SK-N-SH (cell line): ENCODE data around the gene MGLL.

ENCODE experiments used
- CTCF ChIP-seq: fragments of 200-600 bp; sonication (generic); IDR thresholded peaks from 2 replicates; pipeline ENCODE4 v1.6.1; 2017; ENCODE audit warnings: antibody characterized with exemption, mild to moderate bottlenecking, moderate library complexity
- EP300 ChIP-seq, 2 experiments: IDR thresholded peaks; 2 replicates each; pipeline versions ENCODE4 v1.4.0 to v1.6.1; 2012; ENCODE audit warnings: borderline replicate concordance in 1 of 2, low read depth in 1 of 2, low read length in 1 of 2
- EZH2phosphoT487 ChIP-seq: fragments of 200-600 bp; sonication (generic); IDR thresholded peaks from 2 replicates; pipeline ENCODE4 v1.6.1; 2017; ENCODE audit warnings: low read depth, mixed run types, mild to moderate bottlenecking, antibody characterized with exemption, moderate library complexity, borderline replicate concordance
- NRF1 ChIP-seq: IDR thresholded peaks from 2 replicates; pipeline ENCODE4 v1.6.1; 2012; ENCODE audit warnings: low read depth, mild to moderate bottlenecking, low read length
- RCOR1 ChIP-seq: fragments of 150-350 bp; IDR thresholded peaks from 2 replicates; pipeline ENCODE4 v1.6.1; 2017; ENCODE audit warnings: antibody characterized with exemption, low read length
- RFX5 ChIP-seq: IDR thresholded peaks from 2 replicates; pipeline ENCODE4 v1.6.1; 2012; ENCODE audit warnings: mild to moderate bottlenecking, improper control_type of control experiment, low read length

DNA sequence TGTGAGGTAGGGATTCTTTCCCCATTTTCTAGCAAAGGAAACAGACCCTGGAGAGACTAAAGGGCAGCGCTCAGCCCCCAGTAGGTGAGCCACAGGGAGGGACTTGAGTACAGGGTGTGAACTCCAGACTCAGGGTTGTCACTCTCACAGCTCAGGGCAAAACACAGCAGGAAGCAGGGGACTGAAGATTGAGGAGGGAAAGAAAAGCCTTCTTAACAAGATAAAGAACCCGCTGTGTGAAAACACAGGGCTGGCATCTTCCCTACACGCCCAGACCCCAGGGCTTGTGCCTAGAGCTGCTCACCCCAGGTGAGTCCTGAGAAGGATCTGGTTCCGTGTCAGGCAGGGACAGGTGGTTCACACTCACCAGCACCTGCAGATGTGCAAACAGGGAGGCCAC lies 90.0 kb downstream of the MGLL start:
- TF ChIP-seq CTCF = no peak
- TF ChIP-seq RCOR1 = no peak
- TF ChIP-seq EP300 (IDR thresholded peaks at IDR 0.05; ENCODE audit: borderline replicate concordance in 1 of 2, low read depth in 1 of 2, low read length in 1 of 2) = no peak
- TF ChIP-seq NRF1 = no peak
- no peak for TF ChIP-seq EZH2phosphoT487
- no peak for TF ChIP-seq RFX5
